Islet of Langerhans (tissue), 1 donor: ENCODE data around the gene SPPL2C.

Experiments
- FAIRE-seq: peaks from one replicate; lab custom pipeline; 2011; peaks lifted over from hg19 to GRCh38; lab: Jason Lieb, UNC

Gene SPPL2C

GRCh38 chr17:45844695-45845375 lies at the start of gene SPPL2C:
TSS of gene SPPL2C (plus strand) at chr17:45844881. CDS start at chr17:45844907, 26 bp downstream.
- FAIRE-seq, result no peak

GRCh38 chr17:45800816-45801215 lies 43.9 kb upstream of the SPPL2C start:
- no peak for FAIRE-seq

- no peak for FAIRE-seq
These were observed 43.3 kb upstream of the SPPL2C start for GRCh38 chr17:45801421-45801820.

- no peak for FAIRE-seq
These were observed 35.8 kb upstream of the SPPL2C start for GRCh38 chr17:45808845-45809244.

- no peak for FAIRE-seq
These were observed 35.2 kb upstream of the SPPL2C start for GRCh38 chr17:45809499-45809898.

GRCh38 chr17:45812102-45812501 lies 32.6 kb upstream of the SPPL2C start:
- FAIRE-seq, result no peak

- FAIRE-seq, result no peak
These were observed 31.5 kb upstream of the SPPL2C start for GRCh38 chr17:45813048-45813725.

GRCh38 chr17:45814622-45815606 lies 29.8 kb upstream of the SPPL2C start:
- no peak for FAIRE-seq

- FAIRE-seq, result no peak
These were observed 28.9 kb upstream of the SPPL2C start for GRCh38 chr17:45815752-45816151.

GRCh38 chr17:45818041-45818440 lies 26.6 kb upstream of the SPPL2C start:
- no peak for FAIRE-seq

- FAIRE-seq, result no peak
These were observed 26.0 kb upstream of the SPPL2C start for GRCh38 chr17:45818699-45819098.

GRCh38 chr17:45819632-45820031 lies 25.0 kb upstream of the SPPL2C start:
- no peak for FAIRE-seq

- FAIRE-seq, result no peak
These were observed 24.5 kb upstream of the SPPL2C start for GRCh38 chr17:45820052-45820780.

- no peak for FAIRE-seq
These were observed 23.5 kb upstream of the SPPL2C start for GRCh38 chr17:45821147-45821546.

GRCh38 chr17:45823598-45823997 lies 21.1 kb upstream of the SPPL2C start:
- no peak for FAIRE-seq

- no peak for FAIRE-seq
These were observed 20.2 kb upstream of the SPPL2C start for GRCh38 chr17:45824475-45824874.

GRCh38 chr17:45824901-45825492 lies 19.7 kb upstream of the SPPL2C start:
- FAIRE-seq, result no peak

- FAIRE-seq, result no peak
These were observed 18.9 kb upstream of the SPPL2C start for GRCh38 chr17:45825792-45826191.

GRCh38 chr17:45826919-45827588 lies 17.6 kb upstream of the SPPL2C start:
- FAIRE-seq, result no peak

GRCh38 chr17:45828171-45828570 lies 16.5 kb upstream of the SPPL2C start:
- FAIRE-seq, result no peak

- FAIRE-seq, result no peak
These were observed 16.0 kb upstream of the SPPL2C start for GRCh38 chr17:45828582-45829133.
